ENCODE measurements around the gene PLPPR3. TPM values are rescaled to one million over a fixed set of nuclear protein-coding genes. Genes with fewer than 3 reads are reported as not detected.

PLPPR3 gene
- polyA plus RNA-seq, 1 of the 3 experiments (the other 2 are of a cell fraction), result 1.6 TPM

GRCh38 chr19:778910-779653 is 42.7 kb downstream of the PLPPR3 start:
- Histone ChIP-seq H3K4me3 (ENCODE audit: low read depth in 2 of 2, low read length in 1 of 2) (no peak overlapping the region), H3K9me3 (no peaks in the 10 kb centered on the region), H3K27me3 (ENCODE audit: insufficient read depth) (no peaks in the 10 kb centered on the region), H3F3A (replicated peaks; ENCODE audit: insufficient read depth) (no peaks in the 10 kb centered on the region), H3K9ac (no peak overlapping the region), H3K36me3 (replicated peaks in 1 of 2; ENCODE audit: control insufficient read depth in 1 of 2, insufficient read depth in 2 of 2, low read length in 1 of 2) (no peaks in the 10 kb centered on the region), H3K4me1 (ENCODE audit: control insufficient read depth in 1 of 2, insufficient read depth in 2 of 2, low read depth in 1 of 2, low read length in 1 of 2) (peaks cover 0 to 6% of the 10 kb centered on the region in 2 experiments; a peak in 1 of 4 replicates), H2AFZ (ENCODE audit: low read depth) (no peak overlapping the region), H3K27ac (ENCODE audit: low read depth in 2 of 2, low read length in 1 of 2) (no peak overlapping the region), H4K20me1 (ENCODE audit: insufficient read depth) (no peaks in the 10 kb centered on the region), H3K9me2 (no peaks in the 10 kb centered on the region), H3K4me2 (no peak overlapping the region), H3K79me2 (ENCODE audit: insufficient read depth) (no peaks in the 10 kb centered on the region)
- TF ChIP-seq RFX5 (IDR thresholded peaks at IDR 0.05; ENCODE audit: low read length) (no peak), EZH2phosphoT487 (IDR thresholded peaks at IDR 0.05; ENCODE audit: borderline replicate concordance, low read depth) (no peak), JUND (IDR thresholded peaks at IDR 0.05) (no peak), GATA2 (CRISPR knock-in tag; IDR thresholded peaks at IDR 0.05) (no peak)
- 73% methylated on average over 30 of the region's 36 CpGs for WGBS (ENCODE audit: low lambda C conversion rate)
- POLR2A ChIA-PET, result no interaction called here
- DNase-seq, result no peak
- CTCF ChIA-PET, result interaction anchor here (0.8 to 1.5 kb wide), 2 partner anchors 15 to 80 kb away, joined by 3 to 5 read pairs; no protein-coding TSS in a partner anchor

- Histone ChIP-seq H3K9me2 (no peaks in the 10 kb centered on the region), H3F3A (replicated peaks; ENCODE audit: insufficient read depth) (no peaks in the 10 kb centered on the region), H2AFZ (ENCODE audit: low read depth) (no peak overlapping the region), H3K27ac (ENCODE audit: low read depth in 2 of 2, low read length in 1 of 2) (no peak overlapping the region), H3K4me3 (ENCODE audit: low read depth in 2 of 2, low read length in 1 of 2) (no peak overlapping the region), H3K79me2 (ENCODE audit: insufficient read depth) (no peaks in the 10 kb centered on the region), H3K36me3 (replicated peaks in 1 of 2; ENCODE audit: control insufficient read depth in 1 of 2, insufficient read depth in 2 of 2, low read length in 1 of 2) (no peaks in the 10 kb centered on the region), H3K27me3 (ENCODE audit: insufficient read depth) (no peaks in the 10 kb centered on the region), H3K4me1 (ENCODE audit: control insufficient read depth in 1 of 2, insufficient read depth in 2 of 2, low read depth in 1 of 2, low read length in 1 of 2) (no peaks in the 10 kb centered on the region), H3K9me3 (no peaks in the 10 kb centered on the region), H3K9ac (no peak overlapping the region), H3K4me2 (no peak overlapping the region), H4K20me1 (ENCODE audit: insufficient read depth) (no peaks in the 10 kb centered on the region)
- no peak for DNase-seq
- TF ChIP-seq, protein P1, sequence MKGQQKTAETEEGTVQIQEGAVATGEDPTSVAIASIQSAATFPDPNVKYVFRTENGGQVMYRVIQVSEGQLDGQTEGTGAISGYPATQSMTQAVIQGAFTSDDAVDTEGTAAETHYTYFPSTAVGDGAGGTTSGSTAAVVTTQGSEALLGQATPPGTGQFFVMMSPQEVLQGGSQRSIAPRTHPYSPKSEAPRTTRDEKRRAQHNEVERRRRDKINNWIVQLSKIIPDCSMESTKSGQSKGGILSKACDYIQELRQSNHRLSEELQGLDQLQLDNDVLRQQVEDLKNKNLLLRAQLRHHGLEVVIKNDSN (IDR thresholded peaks at IDR 0.05; ENCODE audit: borderline replicate concordance, low read depth), result no peak
- TF ChIP-seq, protein P2, sequence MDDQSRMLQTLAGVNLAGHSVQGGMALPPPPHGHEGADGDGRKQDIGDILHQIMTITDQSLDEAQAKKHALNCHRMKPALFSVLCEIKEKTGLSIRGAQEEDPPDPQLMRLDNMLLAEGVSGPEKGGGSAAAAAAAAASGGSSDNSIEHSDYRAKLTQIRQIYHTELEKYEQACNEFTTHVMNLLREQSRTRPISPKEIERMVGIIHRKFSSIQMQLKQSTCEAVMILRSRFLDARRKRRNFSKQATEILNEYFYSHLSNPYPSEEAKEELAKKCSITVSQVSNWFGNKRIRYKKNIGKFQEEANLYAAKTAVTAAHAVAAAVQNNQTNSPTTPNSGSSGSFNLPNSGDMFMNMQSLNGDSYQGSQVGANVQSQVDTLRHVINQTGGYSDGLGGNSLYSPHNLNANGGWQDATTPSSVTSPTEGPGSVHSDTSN (IDR thresholded peaks at IDR 0.05), result no peak
- TF ChIP-seq RCOR1 (IDR thresholded peaks at IDR 0.05; ENCODE audit: low read length) (no peak), RFX5 (IDR thresholded peaks at IDR 0.05; ENCODE audit: low read length) (no peak), SMC3 (IDR thresholded peaks at IDR 0.05; ENCODE audit: low read depth, low read length) (no peak), SIN3A (IDR thresholded peaks at IDR 0.05; ENCODE audit: borderline replicate concordance, low read depth, low read length) (no peak)
- CTCF ChIA-PET, result interaction anchor here (1.6 kb wide), 1 partner anchor 208 kb away, joined by 6 read pairs; the partner anchor contains the start of gene WDR18
- WGBS (ENCODE audit: low lambda C conversion rate), result 85% methylated on average over 17 of the region's 18 CpGs
- POLR2A ChIA-PET, result no interaction called here
These were observed 45.2 kb downstream of the PLPPR3 start for GRCh38 chr19:776549-776948.
